Measurements from ENCODE around the gene HS6ST2.

DNA sequence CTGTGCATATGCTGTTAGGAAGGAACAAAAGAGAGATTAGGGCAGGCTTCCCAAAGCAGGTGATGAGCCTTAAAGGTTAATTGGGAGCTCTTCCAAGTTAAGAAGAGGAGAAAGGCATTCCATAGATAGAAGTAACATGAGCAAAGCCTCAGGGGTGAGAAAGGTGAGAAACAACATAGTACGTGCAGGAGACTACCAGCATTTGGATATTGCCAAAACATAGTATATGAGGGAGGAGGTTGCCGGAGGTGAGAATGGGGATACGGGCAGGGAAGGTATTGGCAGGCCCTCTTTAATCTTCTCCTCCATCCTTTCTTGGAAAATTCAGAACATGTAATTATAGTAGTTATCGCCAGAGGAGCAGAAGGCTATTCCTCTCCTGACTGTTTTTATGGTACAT, 373.5 kb downstream of the HS6ST2 start:
- TF ChIP-seq, protein P1, sequence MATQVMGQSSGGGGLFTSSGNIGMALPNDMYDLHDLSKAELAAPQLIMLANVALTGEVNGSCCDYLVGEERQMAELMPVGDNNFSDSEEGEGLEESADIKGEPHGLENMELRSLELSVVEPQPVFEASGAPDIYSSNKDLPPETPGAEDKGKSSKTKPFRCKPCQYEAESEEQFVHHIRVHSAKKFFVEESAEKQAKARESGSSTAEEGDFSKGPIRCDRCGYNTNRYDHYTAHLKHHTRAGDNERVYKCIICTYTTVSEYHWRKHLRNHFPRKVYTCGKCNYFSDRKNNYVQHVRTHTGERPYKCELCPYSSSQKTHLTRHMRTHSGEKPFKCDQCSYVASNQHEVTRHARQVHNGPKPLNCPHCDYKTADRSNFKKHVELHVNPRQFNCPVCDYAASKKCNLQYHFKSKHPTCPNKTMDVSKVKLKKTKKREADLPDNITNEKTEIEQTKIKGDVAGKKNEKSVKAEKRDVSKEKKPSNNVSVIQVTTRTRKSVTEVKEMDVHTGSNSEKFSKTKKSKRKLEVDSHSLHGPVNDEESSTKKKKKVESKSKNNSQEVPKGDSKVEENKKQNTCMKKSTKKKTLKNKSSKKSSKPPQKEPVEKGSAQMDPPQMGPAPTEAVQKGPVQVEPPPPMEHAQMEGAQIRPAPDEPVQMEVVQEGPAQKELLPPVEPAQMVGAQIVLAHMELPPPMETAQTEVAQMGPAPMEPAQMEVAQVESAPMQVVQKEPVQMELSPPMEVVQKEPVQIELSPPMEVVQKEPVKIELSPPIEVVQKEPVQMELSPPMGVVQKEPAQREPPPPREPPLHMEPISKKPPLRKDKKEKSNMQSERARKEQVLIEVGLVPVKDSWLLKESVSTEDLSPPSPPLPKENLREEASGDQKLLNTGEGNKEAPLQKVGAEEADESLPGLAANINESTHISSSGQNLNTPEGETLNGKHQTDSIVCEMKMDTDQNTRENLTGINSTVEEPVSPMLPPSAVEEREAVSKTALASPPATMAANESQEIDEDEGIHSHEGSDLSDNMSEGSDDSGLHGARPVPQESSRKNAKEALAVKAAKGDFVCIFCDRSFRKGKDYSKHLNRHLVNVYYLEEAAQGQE (IDR thresholded peaks at IDR 0.05; ENCODE audit: insufficient read depth in 1 of 2, low read depth in 2 of 2, low read length in 2 of 2) = no peak
- TF ChIP-seq FOXP2 (optimal IDR thresholded peaks at IDR 0.05; ENCODE audit: borderline replicate concordance, extremely low read depth, extremely low read length, insufficient read depth) = no peak
- TF ChIP-seq POLR2AphosphoS5 (IDR thresholded peaks at IDR 0.05; ENCODE audit: low read depth, low read length) = no peak
- no peak for TF ChIP-seq SIN3A (IDR thresholded peaks at IDR 0.05; ENCODE audit: borderline replicate concordance, insufficient read depth, low read length)
- no peak for TF ChIP-seq TAF1 (IDR thresholded peaks at IDR 0.05; ENCODE audit: borderline replicate concordance, insufficient read depth, low read length)

Data from PFSK-1 (cell line).